AG04450 (cell line): ENCODE results near the gene RTN4IP1. TPM values are rescaled to one million over a fixed set of nuclear protein-coding genes. Genes with fewer than 3 reads are reported as not detected.

Source experiments
- CTCF ChIA-PET: fragments of 300-600, 350-600 bp; formaldehyde crosslinking; extraction: SDS; loops from one replicate; lab custom pipeline; 2022; ENCODE audit warnings: antibody characterized with exemption, inconsistent platforms; lab: Charles Lee
- POLR2A ChIA-PET: fragments of 350-600 bp; formaldehyde crosslinking; extraction: SDS; loops from one replicate; lab custom pipeline; 2021; ENCODE audit warnings: antibody characterized with exemption, inconsistent platforms; lab: Yijun Ruan, JAX
- DNase-seq: peaks from one replicate; pipeline ENCODE4 v3.0.0-alpha.2; 2011; ENCODE audit warnings: low read depth, low spot score
- H3K27ac ChIP-seq: one replicate; pipeline ENCODE4 v1.5.1; 2012; ENCODE audit warnings: low read depth, low read length, control low read depth
- H3K27me3 ChIP-seq: one replicate; pipeline ENCODE4 v1.6.0; 2012; ENCODE audit warnings: low read length; ENCODE audit not compliant: control insufficient read depth, insufficient read depth
- H3K4me3 ChIP-seq: 2 replicates; pipeline ENCODE4 v1.5.1; 2011; ENCODE audit warnings: mild to moderate bottlenecking, low read depth, low read length, control low read depth
- H3K9me3 ChIP-seq: 2 replicates; pipeline ENCODE4 v1.5.1; 2012; ENCODE audit warnings: low read length; ENCODE audit not compliant: control insufficient read depth, insufficient read depth
- polyA plus RNA-seq: library from polyadenylated mRNA; depleted of rRNA; stranded (reverse); fragments of >200 nt; gene quantifications from 2 replicates; pipeline ENCODE4 v1.2.3, GENCODE V29; 2011
- TF ChIP-seq, protein P1 (sequence below): IDR thresholded peaks from 2 replicates; pipeline ENCODE4 v1.5.1; 2011; ENCODE audit warnings: low read depth, low read length, control low read depth, inconsistent platforms

The RTN4IP1 gene
- polyA plus RNA-seq, 1 experiment: 9.3 TPM

- ChIA-PET CTCF (interaction anchor here (1.0 to 1.9 kb wide), 3 partner anchors 9 to 362 kb away, joined by 3 to 6 read pairs (median 3); partner anchors contain the start of gene CRYBG1), POLR2A (no interaction called here)
These were observed 12.0 kb downstream of the RTN4IP1 start for GRCh38 chr6:106617302-106617701.

DNA sequence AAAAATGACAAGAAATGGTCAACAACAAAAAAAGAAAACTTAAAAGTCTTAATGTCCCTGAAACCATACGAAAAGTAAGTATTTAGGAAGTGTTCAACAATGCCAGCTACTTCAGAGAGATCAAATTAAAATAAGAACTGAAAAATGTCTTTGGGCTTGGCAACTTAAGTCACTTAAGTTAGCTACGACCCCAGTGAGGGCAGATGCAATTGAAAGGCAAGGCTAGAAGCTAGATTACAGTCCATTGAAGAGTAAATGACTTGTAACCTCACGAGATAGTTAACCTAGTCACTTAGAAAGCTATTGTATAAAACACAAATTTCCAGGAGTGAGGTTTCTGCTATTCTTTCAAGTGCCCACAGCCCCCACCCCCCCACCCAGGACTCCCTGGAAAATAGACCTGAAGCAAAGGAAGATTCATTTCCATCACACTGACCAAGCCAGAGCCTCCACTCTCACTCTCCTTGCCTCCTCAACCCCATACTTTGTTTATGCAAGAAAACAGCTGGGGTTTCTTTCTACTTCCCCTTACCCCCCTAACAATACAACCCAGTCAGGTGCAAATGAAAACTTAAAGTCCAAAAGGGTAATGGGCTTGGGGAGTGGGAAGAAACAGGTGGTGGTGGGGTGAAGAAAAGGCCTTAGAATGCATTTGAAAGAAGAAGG lies 14.6 kb downstream of the RTN4IP1 start:
- ChIA-PET POLR2A (no interaction called here), CTCF (interaction anchor here (1.4 kb wide), 1 partner anchor 365 kb away, joined by 5 read pairs; no protein-coding TSS in a partner anchor)
- no peaks in the 10 kb centered on the region for H3K9me3 ChIP-seq
- no peak overlapping the region for H3K4me3 ChIP-seq
- no peak overlapping the region for H3K27ac ChIP-seq
- no peak for DNase-seq
- TF ChIP-seq, protein P1, sequence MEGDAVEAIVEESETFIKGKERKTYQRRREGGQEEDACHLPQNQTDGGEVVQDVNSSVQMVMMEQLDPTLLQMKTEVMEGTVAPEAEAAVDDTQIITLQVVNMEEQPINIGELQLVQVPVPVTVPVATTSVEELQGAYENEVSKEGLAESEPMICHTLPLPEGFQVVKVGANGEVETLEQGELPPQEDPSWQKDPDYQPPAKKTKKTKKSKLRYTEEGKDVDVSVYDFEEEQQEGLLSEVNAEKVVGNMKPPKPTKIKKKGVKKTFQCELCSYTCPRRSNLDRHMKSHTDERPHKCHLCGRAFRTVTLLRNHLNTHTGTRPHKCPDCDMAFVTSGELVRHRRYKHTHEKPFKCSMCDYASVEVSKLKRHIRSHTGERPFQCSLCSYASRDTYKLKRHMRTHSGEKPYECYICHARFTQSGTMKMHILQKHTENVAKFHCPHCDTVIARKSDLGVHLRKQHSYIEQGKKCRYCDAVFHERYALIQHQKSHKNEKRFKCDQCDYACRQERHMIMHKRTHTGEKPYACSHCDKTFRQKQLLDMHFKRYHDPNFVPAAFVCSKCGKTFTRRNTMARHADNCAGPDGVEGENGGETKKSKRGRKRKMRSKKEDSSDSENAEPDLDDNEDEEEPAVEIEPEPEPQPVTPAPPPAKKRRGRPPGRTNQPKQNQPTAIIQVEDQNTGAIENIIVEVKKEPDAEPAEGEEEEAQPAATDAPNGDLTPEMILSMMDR: no peak
- H3K27me3 ChIP-seq: no peaks in the 10 kb centered on the region

More at GRCh38 chr6:106617302-106617701, 12.0 kb downstream of the RTN4IP1 start:
- no peak overlapping the region for H3K27ac ChIP-seq
- H3K27me3 ChIP-seq: no peaks in the 10 kb centered on the region
- no peak overlapping the region for H3K4me3 ChIP-seq
- no peak for DNase-seq
- TF ChIP-seq, protein P1: no peak
- H3K9me3 ChIP-seq: no peaks in the 10 kb centered on the region

- Histone ChIP-seq H3K4me3 (no peak overlapping the region), H3K27me3 (no peaks in the 10 kb centered on the region), H3K9me3 (no peaks in the 10 kb centered on the region), H3K27ac (no peak overlapping the region)
- CTCF ChIA-PET: interaction anchor here (1.4 kb wide), 1 partner anchor 365 kb away, joined by 5 read pairs; no protein-coding TSS in a partner anchor
- TF ChIP-seq, protein P1: no peak
- DNase-seq: no peak
- POLR2A ChIA-PET: no interaction called here
These were observed 15.1 kb downstream of the RTN4IP1 start for GRCh38 chr6:106614166-106614565.

DNA sequence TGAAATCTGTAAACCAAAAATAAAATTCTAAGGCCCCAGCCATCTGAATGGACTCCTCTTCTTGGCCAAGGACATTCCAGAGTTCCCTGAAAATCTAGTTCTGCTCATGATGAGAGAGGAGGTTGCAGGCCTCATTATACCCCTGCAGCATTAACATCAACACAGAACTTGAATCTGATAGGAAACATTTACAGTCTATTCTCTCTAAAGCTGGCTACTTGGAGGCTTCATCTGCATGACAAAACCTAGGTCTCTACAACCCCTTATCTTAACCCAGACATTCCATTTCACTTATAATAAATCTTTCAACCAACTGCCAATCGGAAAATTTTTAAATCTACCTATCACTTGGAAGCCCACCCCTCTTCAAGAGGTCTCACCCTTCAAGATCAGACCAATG lies 15.7 kb downstream of the RTN4IP1 start:
- Histone ChIP-seq H3K9me3 (no peaks in the 10 kb centered on the region), H3K27ac (no peak overlapping the region), H3K4me3 (no peak overlapping the region), H3K27me3 (no peaks in the 10 kb centered on the region)
- CTCF ChIA-PET: interaction anchor here (0.8 to 1.4 kb wide), 2 partner anchors 274 to 366 kb away, joined by 3 to 5 read pairs; no protein-coding TSS in a partner anchor
- TF ChIP-seq, protein P1: no peak
- POLR2A ChIA-PET: no interaction called here
- no peak for DNase-seq

DNA sequence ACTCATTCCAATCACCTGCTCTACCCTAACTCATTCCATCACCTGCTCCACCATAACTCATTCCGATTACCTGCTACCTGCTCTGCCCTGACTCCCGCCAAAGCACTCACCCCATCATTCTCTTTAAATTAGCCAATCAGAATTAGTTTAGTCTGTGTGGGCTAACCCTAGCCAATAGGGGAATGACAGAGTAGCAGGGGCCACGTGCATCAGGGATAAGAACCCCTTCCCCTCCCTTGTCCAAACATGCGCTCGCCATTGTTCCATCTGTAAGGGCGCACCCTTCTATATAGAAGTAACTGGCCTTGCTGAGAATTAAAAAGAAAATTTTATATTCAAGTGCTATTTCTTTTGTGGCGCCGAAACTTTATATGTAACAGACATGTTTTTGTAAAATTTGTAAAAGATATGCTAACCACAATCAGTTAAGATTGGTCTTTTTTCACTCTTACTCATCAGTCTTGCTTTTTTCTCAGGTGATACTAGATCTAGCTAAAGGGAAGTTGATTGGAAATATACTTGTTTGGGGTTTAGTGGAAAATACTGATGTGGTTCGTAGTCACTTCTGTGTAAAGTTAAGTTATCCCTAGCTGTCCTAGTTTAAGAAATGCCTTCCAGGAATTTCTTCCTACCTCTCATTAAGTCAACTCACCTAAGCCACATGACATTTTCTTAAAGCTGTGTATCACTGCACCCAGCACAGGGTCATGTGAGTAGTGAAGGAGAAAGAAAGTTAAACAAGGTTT lies 16.5 kb downstream of the RTN4IP1 start:
- H3K27ac ChIP-seq: no peak overlapping the region
- TF ChIP-seq, protein P1: no peak
- CTCF ChIA-PET: interaction anchor here (0.8 to 1.4 kb wide), 2 partner anchors 273 to 367 kb away, joined by 3 to 5 read pairs; no protein-coding TSS in a partner anchor
- no peak overlapping the region for H3K4me3 ChIP-seq
- H3K27me3 ChIP-seq: no peaks in the 10 kb centered on the region
- POLR2A ChIA-PET: no interaction called here
- no peaks in the 10 kb centered on the region for H3K9me3 ChIP-seq
- no peak for DNase-seq
